ENCODE measurements around the gene SYCP2L. TPM values are rescaled to one million over a fixed set of nuclear protein-coding genes. Genes with fewer than 3 reads are reported as not detected.

Gene SYCP2L
- total RNA-seq, 2 donors from 2014 or later, result 0.18 TPM; not detected in 1

DNA sequence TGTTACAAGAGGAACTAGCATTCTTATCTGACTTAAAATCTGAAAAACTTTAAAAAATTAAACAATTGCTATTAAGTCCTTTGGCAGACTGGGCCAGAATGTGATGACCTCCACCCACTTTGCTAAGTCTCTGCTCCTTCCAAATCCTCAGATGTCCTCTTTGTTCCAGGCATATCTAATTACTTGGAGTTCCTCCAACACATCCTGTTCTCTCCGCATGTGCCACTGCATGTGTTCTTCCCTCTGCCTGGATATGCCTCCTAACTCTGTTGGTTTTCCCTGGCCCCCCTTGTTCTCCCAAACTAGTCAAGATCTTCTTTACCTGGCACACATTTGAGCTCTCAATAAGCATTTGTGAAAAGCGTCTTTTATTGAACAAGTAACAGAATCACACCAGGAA is 134.2 kb downstream of the SYCP2L start:
- DNase-seq (no peak), ATAC-seq (no peak)
- intact Hi-C loops (cut with DNase I, micrococcal nuclease), result no loop called here

DNA sequence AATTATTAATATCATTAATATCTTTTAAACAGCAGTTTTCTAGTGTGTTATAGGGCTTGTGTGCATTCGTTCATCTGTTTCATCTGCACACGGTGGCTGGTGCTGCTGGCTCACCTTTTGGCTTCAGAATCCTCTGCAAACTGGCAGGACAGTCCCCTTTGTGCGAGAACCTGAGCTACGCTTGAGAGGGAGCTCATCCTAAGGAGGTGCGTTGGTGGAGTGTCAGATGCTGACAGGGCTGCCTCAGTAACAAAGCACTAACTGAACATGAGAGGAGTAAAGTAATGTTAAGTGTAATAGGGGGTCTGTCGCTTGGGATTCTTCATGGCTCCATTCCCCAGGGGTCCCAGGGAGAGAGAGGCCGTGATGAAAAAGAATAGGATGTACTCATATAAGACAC is 134.9 kb downstream of the SYCP2L start:
- DNase-seq, result no peak
- no peak for ATAC-seq
- intact Hi-C loops (cut with DNase I, micrococcal nuclease), result no loop called here

DNA sequence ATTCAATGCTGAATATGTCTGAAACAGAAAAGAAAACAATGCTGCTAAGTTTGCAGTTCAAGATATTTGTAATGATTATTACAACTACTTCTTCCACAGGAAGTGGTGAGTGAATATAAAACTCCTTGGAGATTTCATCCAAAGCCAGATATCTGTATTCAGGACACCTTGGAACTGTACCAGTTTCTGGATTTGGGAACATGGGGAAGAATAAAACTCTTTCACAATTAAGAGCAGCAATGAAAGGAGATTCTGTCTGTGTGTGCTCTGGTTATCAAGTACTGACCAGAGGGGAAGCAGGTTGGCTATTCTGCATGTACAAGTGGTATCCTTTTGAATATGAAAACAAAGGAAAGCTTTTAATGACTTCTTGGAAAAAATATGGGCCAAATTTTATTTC is 136.2 kb downstream of the SYCP2L start:
- intact Hi-C loops (cut with DNase I, micrococcal nuclease), result no loop called here
- no peak for DNase-seq
- ATAC-seq, result no peak

Other genes with a start within 250 kb of the SYCP2L start
- gene C6orf52, start 192.4 kb upstream of the SYCP2L start, total RNA-seq, result 1 to 10 TPM in 1 of 2 donors, not detected in 1; 1.8 TPM
- 1 to 10 TPM; 7.5 to 9.4 TPM for gene PAK1IP1, start 192.1 kb upstream of the SYCP2L start, total RNA-seq
- 10 to 100 TPM; 77.2 to 98.0 TPM for gene TMEM14C, start 164.0 kb upstream of the SYCP2L start, total RNA-seq
- gene TMEM14B, start 139.2 kb upstream of the SYCP2L start, total RNA-seq, result 10 to 100 TPM; 61.1 to 62.6 TPM
- gene MAK, start 48.5 kb upstream of the SYCP2L start, total RNA-seq, result under 1 TPM in 1 of 2 donors, not detected in 1; 0.06 TPM
- not detected for gene GCM2, start 5.0 kb upstream of the SYCP2L start, total RNA-seq
- gene ELOVL2, start 157.3 kb downstream of the SYCP2L start, total RNA-seq, result under 1 TPM in 1 of 2 donors, not detected in 1; 0.14 TPM
- 1 to 10 TPM; 5.1 to 5.5 TPM for gene SMIM13, start 206.8 kb downstream of the SYCP2L start, total RNA-seq
- under 1 TPM; 0.09 to 0.14 TPM for gene ERVFRD-1, start 224.7 kb downstream of the SYCP2L start, total RNA-seq

All from left colon (tissue), 2 donors.